Vagina (tissue), 2 donors: ENCODE data around the gene IL16. TPM values are rescaled to one million over a fixed set of nuclear protein-coding genes. Genes with fewer than 3 reads are reported as not detected.
A peak's percentile ranks its signal among the peaks of the same experiment; 100 is the strongest.

Experiments used
- DNase-seq, 2 donors: peaks; one replicate each; pipeline ENCODE4 v3.0.0-alpha.2; 2017; ENCODE audit errors: extremely low spot score in 2 of 2
- H3K27ac ChIP-seq: fragments of 200-600 bp; sonication (generic); one replicate; pipeline ENCODE4 v1.5.1; 2019
- H3K27me3 ChIP-seq: fragments of 200-600 bp; sonication (generic); one replicate; pipeline ENCODE4 v1.5.1; 2019
- H3K36me3 ChIP-seq, 2 donors: fragments of 200-600 bp; sonication (generic); one replicate each; pipeline ENCODE4 v1.5.1; 2017 to 2019
- H3K4me1 ChIP-seq: fragments of 200-600 bp; sonication (generic); one replicate; pipeline ENCODE4 v1.5.1; 2019
- H3K4me3 ChIP-seq, 2 donors: fragments of 200-600 bp; sonication (generic); 1 replicate in 1 of 2; 2 replicates in 1 of 2; pipeline ENCODE4 v1.5.1; 2016 to 2019
- H3K9me3 ChIP-seq: fragments of 200-600 bp; sonication (generic); one replicate; pipeline ENCODE4 v1.5.1; 2019
- POLR2A ChIP-seq, 2 donors: fragments of 450-650 bp; IDR thresholded peaks; one replicate each; pipeline ENCODE4 v1.6.1; 2017; ENCODE audit warnings: antibody characterized with exemption in 2 of 2, mild to moderate bottlenecking in 2 of 2, moderate library complexity in 2 of 2
- POLR2AphosphoS5 ChIP-seq, 2 donors: sonication (generic); formaldehyde crosslinking; IDR thresholded peaks; one replicate each; pipeline ENCODE4 v1.9.0; 2017; ENCODE audit warnings: antibody characterized with exemption in 2 of 2, mild to moderate bottlenecking in 2 of 2, low read depth in 1 of 2; ENCODE audit not compliant: insufficient read depth in 1 of 2
- intact Hi-C: fragments of 100-400 bp; cut with DNase I; formaldehyde crosslinking; loops from one replicate; pipeline ENCODE4 v1.15.1; 2023
- total RNA-seq: library from RNA; depleted of rRNA; stranded (reverse); fragments of >200 nt; gene quantifications from one replicate; pipeline ENCODE4 v1.2.3, GENCODE V29; 2016
- TF ChIP-seq, protein P1 (sequence below), 3 experiments: fragments of 450-650 bp in 2 of 3; fragments of 200-600 bp in 1 of 3; sonication (generic) in 1 of 3; IDR thresholded peaks; one replicate each; pipeline ENCODE4 v1.5.1; 2017 to 2019; ENCODE audit warnings: antibody characterized with exemption in 3 of 3, mild to moderate bottlenecking in 2 of 3, moderate library complexity in 2 of 3

IL16 gene
- total RNA-seq, 1 donor from 2014 or later: 19.9 TPM

DNA sequence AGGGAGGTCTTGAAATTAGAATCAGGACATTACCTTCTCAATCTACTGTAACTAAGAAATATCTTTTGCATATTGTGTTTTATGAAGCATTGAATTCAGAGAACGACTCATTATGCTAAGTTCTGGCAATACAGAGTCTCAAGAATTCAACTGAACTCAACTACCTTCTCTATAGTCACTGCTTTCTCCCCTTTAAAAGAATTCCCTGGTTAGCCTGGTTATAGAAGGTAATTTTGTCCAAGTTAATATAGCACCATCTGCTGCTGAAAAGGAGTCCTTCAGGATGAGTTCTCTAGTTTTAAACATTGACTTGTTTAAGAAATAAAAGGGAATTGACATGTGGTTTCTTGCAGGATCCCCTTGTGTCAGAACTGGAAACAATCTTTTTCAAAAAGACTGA is 60.2 kb downstream of the IL16 start:
- TF ChIP-seq, protein P1, sequence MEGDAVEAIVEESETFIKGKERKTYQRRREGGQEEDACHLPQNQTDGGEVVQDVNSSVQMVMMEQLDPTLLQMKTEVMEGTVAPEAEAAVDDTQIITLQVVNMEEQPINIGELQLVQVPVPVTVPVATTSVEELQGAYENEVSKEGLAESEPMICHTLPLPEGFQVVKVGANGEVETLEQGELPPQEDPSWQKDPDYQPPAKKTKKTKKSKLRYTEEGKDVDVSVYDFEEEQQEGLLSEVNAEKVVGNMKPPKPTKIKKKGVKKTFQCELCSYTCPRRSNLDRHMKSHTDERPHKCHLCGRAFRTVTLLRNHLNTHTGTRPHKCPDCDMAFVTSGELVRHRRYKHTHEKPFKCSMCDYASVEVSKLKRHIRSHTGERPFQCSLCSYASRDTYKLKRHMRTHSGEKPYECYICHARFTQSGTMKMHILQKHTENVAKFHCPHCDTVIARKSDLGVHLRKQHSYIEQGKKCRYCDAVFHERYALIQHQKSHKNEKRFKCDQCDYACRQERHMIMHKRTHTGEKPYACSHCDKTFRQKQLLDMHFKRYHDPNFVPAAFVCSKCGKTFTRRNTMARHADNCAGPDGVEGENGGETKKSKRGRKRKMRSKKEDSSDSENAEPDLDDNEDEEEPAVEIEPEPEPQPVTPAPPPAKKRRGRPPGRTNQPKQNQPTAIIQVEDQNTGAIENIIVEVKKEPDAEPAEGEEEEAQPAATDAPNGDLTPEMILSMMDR (IDR thresholded peaks at IDR 0.05): peak in 1 of 3 experiments; percentile 43
- no peak for TF ChIP-seq POLR2AphosphoS5 (IDR thresholded peaks at IDR 0.05; ENCODE audit: insufficient read depth in 1 of 2, low read depth in 1 of 2)
- Histone ChIP-seq H3K9me3 (no peaks in the 10 kb centered on the region), H3K4me3 (no peak overlapping the region), H3K27ac (no peak overlapping the region), H3K27me3 (no peaks in the 10 kb centered on the region), H3K36me3 (no peaks in the 10 kb centered on the region), H3K4me1 (peaks cover 12% of the 10 kb centered on the region)
- intact Hi-C loops: no loop called here
- no peak for DNase-seq

DNA sequence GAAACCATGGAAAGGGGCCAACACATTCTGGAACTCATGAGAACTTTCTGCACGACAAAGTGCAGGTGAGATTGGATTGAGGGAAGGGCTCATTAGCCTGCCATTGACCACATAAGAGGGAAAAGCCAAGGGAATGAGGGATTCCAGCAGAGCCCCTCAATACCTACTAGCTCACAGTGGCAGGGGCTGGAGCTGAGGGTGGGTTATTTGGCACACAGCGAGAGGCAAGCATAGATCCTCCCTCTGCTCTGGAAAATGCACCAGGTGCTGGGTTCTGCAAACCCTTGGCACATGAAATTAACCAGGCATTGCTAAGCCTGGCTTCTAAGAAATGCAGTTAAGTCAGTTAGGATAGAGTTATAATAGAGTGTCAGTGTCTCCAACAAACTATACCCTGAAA is 60.8 kb downstream of the IL16 start:
- no peak overlapping the region for H3K4me3 ChIP-seq
- DNase-seq: peak in 1 of 2 donors; percentile 75
- H3K4me1 ChIP-seq: peaks cover 12% of the 10 kb centered on the region
- intact Hi-C loops: no loop called here
- TF ChIP-seq POLR2A (IDR thresholded peaks at IDR 0.05): no peak
- TF ChIP-seq, protein P1 (IDR thresholded peaks at IDR 0.05): no peak
- no peak for TF ChIP-seq POLR2AphosphoS5 (IDR thresholded peaks at IDR 0.05; ENCODE audit: insufficient read depth in 1 of 2, low read depth in 1 of 2)
- H3K36me3 ChIP-seq: no peaks in the 10 kb centered on the region
- no peaks in the 10 kb centered on the region for H3K27me3 ChIP-seq
- no peaks in the 10 kb centered on the region for H3K9me3 ChIP-seq
- H3K27ac ChIP-seq: no peak overlapping the region

DNA sequence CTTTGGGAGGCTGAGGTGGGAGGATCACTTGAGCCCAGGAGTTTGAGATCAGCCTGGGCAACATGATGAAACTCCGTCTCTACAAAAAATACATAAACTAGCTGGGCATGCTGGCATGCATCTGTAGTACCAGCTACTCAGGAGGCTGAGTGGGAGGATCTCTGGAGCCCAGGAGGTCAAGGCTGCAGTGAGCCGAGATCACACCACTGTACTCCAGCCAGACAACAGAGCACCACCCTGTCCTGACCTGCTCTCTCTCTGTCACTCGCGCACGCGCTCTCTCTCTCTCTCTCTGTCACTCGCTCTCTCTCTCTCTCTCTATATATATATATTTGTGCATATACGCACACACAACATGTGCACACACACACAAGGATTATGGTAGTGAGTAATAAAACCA is 61.8 kb downstream of the IL16 start:
- no peak for DNase-seq
- intact Hi-C loops: no loop called here
- Histone ChIP-seq H3K27ac (no peak overlapping the region), H3K4me1 (peaks cover 12% of the 10 kb centered on the region), H3K9me3 (no peaks in the 10 kb centered on the region), H3K4me3 (no peak overlapping the region), H3K27me3 (no peaks in the 10 kb centered on the region), H3K36me3 (no peaks in the 10 kb centered on the region)
- TF ChIP-seq POLR2AphosphoS5 (IDR thresholded peaks at IDR 0.05; ENCODE audit: insufficient read depth in 1 of 2, low read depth in 1 of 2) (no peak), POLR2A (IDR thresholded peaks at IDR 0.05) (no peak)
- TF ChIP-seq, protein P1 (IDR thresholded peaks at IDR 0.05): no peak

DNA sequence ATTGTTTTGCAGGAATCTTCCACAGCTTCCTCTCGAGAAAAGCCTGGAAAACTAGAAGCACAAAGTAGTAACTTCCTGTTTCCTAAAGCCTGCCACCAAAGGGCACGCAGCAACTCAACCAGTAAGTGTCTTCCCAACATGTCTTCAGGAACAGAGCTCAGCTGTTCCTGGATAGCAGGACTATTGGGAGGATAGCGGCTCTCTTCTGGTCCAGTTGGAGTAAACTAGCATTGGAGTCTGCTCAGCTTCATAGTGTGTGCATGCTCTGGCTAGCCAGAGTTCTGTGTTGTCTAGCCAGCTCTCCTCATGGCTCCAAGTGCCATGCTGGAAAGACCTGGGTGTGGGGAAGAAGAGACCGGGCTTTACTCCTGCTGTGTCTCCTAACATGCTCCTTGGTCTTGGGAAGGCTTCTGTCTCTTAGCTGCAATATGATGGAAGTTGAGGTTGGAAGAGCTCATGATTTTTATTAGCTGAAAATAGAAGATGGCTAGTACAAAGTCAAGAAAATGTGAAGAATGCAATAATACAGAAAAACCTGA is 63.1 kb downstream of the IL16 start:
- DNase-seq: peak in 1 of 2 donors; percentile 62
- no peak overlapping the region for H3K4me3 ChIP-seq
- no peaks in the 10 kb centered on the region for H3K36me3 ChIP-seq
- H3K9me3 ChIP-seq: no peaks in the 10 kb centered on the region
- TF ChIP-seq, protein P1 (IDR thresholded peaks at IDR 0.05): no peak
- TF ChIP-seq POLR2A (IDR thresholded peaks at IDR 0.05): no peak
- no peak for TF ChIP-seq POLR2AphosphoS5 (IDR thresholded peaks at IDR 0.05; ENCODE audit: insufficient read depth in 1 of 2, low read depth in 1 of 2)
- no peaks in the 10 kb centered on the region for H3K27me3 ChIP-seq
- intact Hi-C loops: no loop called here
- peaks cover 6% of the 10 kb centered on the region for H3K4me1 ChIP-seq
- H3K27ac ChIP-seq: no peak overlapping the region

DNA sequence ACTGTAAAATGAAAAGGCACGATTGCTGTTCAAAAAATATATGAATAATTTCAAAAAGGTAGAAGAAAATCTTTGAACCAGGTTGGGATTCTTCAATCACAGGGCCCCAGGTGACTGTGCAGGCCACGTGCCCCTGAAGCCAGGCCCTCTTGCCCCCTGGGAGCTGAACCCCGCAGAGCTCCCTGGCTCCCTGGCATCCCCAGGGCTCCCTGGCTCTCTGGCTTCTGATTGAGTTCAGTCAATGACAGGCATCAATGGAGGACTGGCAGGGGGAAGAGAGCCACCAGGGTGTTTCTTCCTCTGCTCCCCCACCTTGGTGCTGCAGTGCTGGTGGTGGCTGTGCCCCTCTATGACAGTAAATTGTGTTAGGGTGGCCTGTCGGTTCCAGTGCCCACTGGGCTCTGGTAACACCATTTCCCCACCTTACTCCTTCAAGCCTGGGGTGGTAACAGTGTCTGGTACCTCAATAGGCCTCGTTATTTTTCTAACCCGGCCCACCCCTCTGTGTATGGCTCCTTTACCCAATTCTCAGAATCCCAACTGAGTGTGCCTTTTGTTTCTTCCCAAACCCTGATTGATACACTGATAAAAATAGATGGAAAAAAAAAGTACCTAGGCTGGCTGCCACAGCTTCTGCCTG is 64.6 kb downstream of the IL16 start:
- peaks cover 12% of the 10 kb centered on the region for H3K4me1 ChIP-seq
- H3K36me3 ChIP-seq: no peaks in the 10 kb centered on the region
- intact Hi-C loops: no loop called here
- no peaks in the 10 kb centered on the region for H3K27me3 ChIP-seq
- peak in 1 of 2 donors; percentile 84 for DNase-seq
- no peak overlapping the region for H3K4me3 ChIP-seq
- no peaks in the 10 kb centered on the region for H3K9me3 ChIP-seq
- TF ChIP-seq POLR2AphosphoS5 (IDR thresholded peaks at IDR 0.05; ENCODE audit: insufficient read depth in 1 of 2, low read depth in 1 of 2) (no peak), POLR2A (IDR thresholded peaks at IDR 0.05) (no peak)
- TF ChIP-seq, protein P1 (IDR thresholded peaks at IDR 0.05): no peak
- no peak overlapping the region for H3K27ac ChIP-seq
